K562 (cell line): ENCODE data around the gene CARMIL1.

Source experiments
- ARHGAP35 ChIP-seq: fragments of 450-650 bp; IDR thresholded peaks from 2 replicates; pipeline ENCODE4 v1.6.1; 2018; ENCODE audit not compliant: partially characterized antibody
- ELF1 ChIP-seq: fragments of 200-800 bp; sonication (Bioruptor generic); IDR thresholded peaks from 2 replicates; pipeline ENCODE4 v1.6.1; 2016; ENCODE audit warnings: missing genetic modification characterization, missing compliant biosample characterization
- EZH2 ChIP-seq: IDR thresholded peaks from 2 replicates; pipeline ENCODE4 v1.6.1; 2012; ENCODE audit warnings: low read depth, mild to moderate bottlenecking, inconsistent platforms, low read length, borderline replicate concordance
- KLF13 ChIP-seq: fragments of 450-650 bp; IDR thresholded peaks from 2 replicates; pipeline ENCODE4 v1.6.1; 2016; ENCODE audit warnings: missing genetic modification characterization, low read depth, mild to moderate bottlenecking, missing compliant biosample characterization, moderate library complexity, borderline replicate concordance
- MTA3 ChIP-seq: fragments of 450-650 bp; formaldehyde crosslinking; IDR thresholded peaks from 2 replicates; pipeline ENCODE4 v1.6.1; 2017; ENCODE audit warnings: mild to moderate bottlenecking, borderline replicate concordance
- PCBP2 ChIP-seq: fragments of 200-400 bp; formaldehyde crosslinking; IDR thresholded peaks from 2 replicates; pipeline ENCODE4 v1.6.1; 2018; ENCODE audit warnings: low read length, low read depth, mild to moderate bottlenecking, moderate library complexity; ENCODE audit not compliant: poor library complexity, severe bottlenecking
- POLR2AphosphoS5 ChIP-seq: IDR thresholded peaks from 2 replicates; pipeline ENCODE4 v1.6.1; 2011; ENCODE audit warnings: mild to moderate bottlenecking, low read depth, low read length, moderate library complexity; ENCODE audit not compliant: control insufficient read depth, insufficient read depth
- RCOR1 ChIP-seq, 2 experiments: IDR thresholded peaks; 2 replicates each; pipeline ENCODE4 v1.6.1; 2012; ENCODE audit warnings: low read depth in 2 of 2, low read length in 2 of 2, borderline replicate concordance in 1 of 2, improper control_type of control experiment in 1 of 2
- SP1 ChIP-seq: sonication (generic); formaldehyde crosslinking; IDR thresholded peaks from 2 replicates; pipeline ENCODE4 v1.8.1; 2022; ENCODE audit warnings: mild to moderate bottlenecking, missing genetic modification reagents
- SRF ChIP-seq, 2 experiments: fragments of 250-450, 450-650 bp in 1 of 2; sonication (Bioruptor Pico) in 1 of 2; sonication (generic) in 1 of 2; formaldehyde crosslinking; IDR thresholded peaks; 2 replicates each; pipeline versions ENCODE4 v1.5.0 to v1.5.1; 2020 to 2022; ENCODE audit warnings: mild to moderate bottlenecking in 1 of 2, missing genetic modification reagents in 1 of 2
- ZNF766 ChIP-seq: fragments of 200-800 bp; sonication (Bioruptor generic); conservative IDR thresholded peaks from 2 replicates; pipeline ENCODE4 v1.6.1; 2016; ENCODE audit warnings: missing genetic modification characterization, missing compliant biosample characterization
- TF ChIP-seq, protein P1 (sequence below), 3 experiments: IDR thresholded peaks in 2 of 3; conservative IDR thresholded peaks in 1 of 3; 2 replicates each; pipeline ENCODE4 v1.5.1; 2011 to 2012; ENCODE audit warnings: low read length in 3 of 3, mild to moderate bottlenecking in 3 of 3, control low read depth in 2 of 3, improper control_type of control experiment in 1 of 3, inconsistent platforms in 1 of 3, low read depth in 1 of 3, mixed read lengths in 1 of 3, moderate library complexity in 1 of 3; ENCODE audit not compliant: insufficient read depth in 2 of 3
- TF ChIP-seq, protein P2 (sequence below): fragments of 250-450 bp; sonication (Bioruptor Pico); IDR thresholded peaks from 2 replicates; pipeline ENCODE4 v1.5.0; 2021

DNA sequence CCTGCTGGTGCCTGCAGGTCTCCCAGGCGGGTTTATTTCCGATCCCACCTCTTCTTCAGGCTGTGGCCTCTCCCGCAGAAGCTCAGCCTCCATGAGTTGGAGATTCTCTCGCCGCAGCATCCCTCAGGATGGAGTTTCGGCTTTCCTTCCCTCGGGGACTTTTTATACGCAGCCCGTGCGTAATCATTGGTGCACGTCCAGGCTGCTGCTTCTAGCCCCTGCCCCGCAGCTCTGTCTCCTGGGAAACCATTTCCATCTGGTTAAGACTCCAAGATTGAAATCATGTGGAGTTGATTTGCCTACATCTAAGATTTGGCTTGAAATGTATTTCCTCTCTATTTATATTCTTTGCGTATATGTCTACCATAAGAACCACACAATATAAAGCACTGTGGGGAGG is 46.7 kb upstream of the CARMIL1 start:
- TF ChIP-seq ARHGAP35 = no peak
- no peak for TF ChIP-seq POLR2AphosphoS5
- TF ChIP-seq, protein P1, sequence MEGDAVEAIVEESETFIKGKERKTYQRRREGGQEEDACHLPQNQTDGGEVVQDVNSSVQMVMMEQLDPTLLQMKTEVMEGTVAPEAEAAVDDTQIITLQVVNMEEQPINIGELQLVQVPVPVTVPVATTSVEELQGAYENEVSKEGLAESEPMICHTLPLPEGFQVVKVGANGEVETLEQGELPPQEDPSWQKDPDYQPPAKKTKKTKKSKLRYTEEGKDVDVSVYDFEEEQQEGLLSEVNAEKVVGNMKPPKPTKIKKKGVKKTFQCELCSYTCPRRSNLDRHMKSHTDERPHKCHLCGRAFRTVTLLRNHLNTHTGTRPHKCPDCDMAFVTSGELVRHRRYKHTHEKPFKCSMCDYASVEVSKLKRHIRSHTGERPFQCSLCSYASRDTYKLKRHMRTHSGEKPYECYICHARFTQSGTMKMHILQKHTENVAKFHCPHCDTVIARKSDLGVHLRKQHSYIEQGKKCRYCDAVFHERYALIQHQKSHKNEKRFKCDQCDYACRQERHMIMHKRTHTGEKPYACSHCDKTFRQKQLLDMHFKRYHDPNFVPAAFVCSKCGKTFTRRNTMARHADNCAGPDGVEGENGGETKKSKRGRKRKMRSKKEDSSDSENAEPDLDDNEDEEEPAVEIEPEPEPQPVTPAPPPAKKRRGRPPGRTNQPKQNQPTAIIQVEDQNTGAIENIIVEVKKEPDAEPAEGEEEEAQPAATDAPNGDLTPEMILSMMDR (IDR thresholded peaks at IDR 0.05 in 2 of 3, conservative IDR thresholded peaks at IDR 0.05 in 1 of 3; ENCODE audit: insufficient read depth in 2 of 3, low read depth in 1 of 3, low read length in 3 of 3) = no peak
- TF ChIP-seq SRF (CRISPR knock-in tag; IDR thresholded peaks at IDR 0.05) = no peak
- TF ChIP-seq, protein P2, sequence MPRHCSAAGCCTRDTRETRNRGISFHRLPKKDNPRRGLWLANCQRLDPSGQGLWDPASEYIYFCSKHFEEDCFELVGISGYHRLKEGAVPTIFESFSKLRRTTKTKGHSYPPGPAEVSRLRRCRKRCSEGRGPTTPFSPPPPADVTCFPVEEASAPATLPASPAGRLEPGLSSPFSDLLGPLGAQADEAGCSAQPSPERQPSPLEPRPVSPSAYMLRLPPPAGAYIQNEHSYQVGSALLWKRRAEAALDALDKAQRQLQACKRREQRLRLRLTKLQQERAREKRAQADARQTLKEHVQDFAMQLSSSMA (CRISPR knock-in tag) = no peak
- no peak for TF ChIP-seq PCBP2
- TF ChIP-seq RCOR1 (IDR thresholded peaks at IDR 0.05; ENCODE audit: borderline replicate concordance in 1 of 2, low read depth in 2 of 2, low read length in 2 of 2) = no peak
- no peak for TF ChIP-seq MTA3
- no peak for TF ChIP-seq ELF1 (tag)
- no peak for TF ChIP-seq KLF13 (tag)
- no peak for TF ChIP-seq ZNF766
- TF ChIP-seq EZH2 = no peak
- no peak for TF ChIP-seq SP1 (CRISPR knock-in tag)
